GM12878 (cell line): Measurements from ENCODE around the gene MAP3K21. TPM values are rescaled to one million over a fixed set of nuclear protein-coding genes. Genes with fewer than 3 reads are reported as not detected.

Experiments used
- ATAC-seq: fragments of 200-7000 bp; cut with Tn5 transposase; 3 replicates; pipeline ENCODE4 v1.9.1; 2020; ENCODE audit warnings: mild to moderate bottlenecking, moderate library complexity
- BruUV-seq: library from RNA; stranded (reverse); fragments of 400-500 nt; replicated peaks from 2 replicates; lab custom pipeline; 2021; lab: Mats Ljungman, UMichigan
- CTCF ChIA-PET: fragments of 300-600 bp; sonication (Branson Sonifier 250); formaldehyde crosslinking; extraction: SDS; loops from one replicate; lab custom pipeline; 2021; ENCODE audit warnings: inconsistent platforms; lab: Yijun Ruan, JAX
- POLR2A ChIA-PET: fragments of 350-600 bp; formaldehyde crosslinking; extraction: SDS; loops from one replicate; lab custom pipeline; 2021; ENCODE audit warnings: inconsistent platforms; lab: Charles Lee
- RAD21 ChIA-PET: fragments of 300-600 bp; sonication (Branson Sonifier 250); formaldehyde crosslinking; loops from one replicate; lab custom pipeline; 2023; ENCODE audit warnings: antibody characterized with exemption; ENCODE audit not compliant: unreplicated experiment; lab: Charles Lee
- SMC1A ChIA-PET: fragments of 300-600 bp; sonication (Branson Sonifier 250); formaldehyde crosslinking; loops from one replicate; lab custom pipeline; 2023; ENCODE audit not compliant: unreplicated experiment, uncharacterized antibody; lab: Charles Lee
- DNase-seq: peaks from one replicate; pipeline ENCODE4 v3.0.0-alpha.2; 2011; ENCODE audit warnings: low read depth, low spot score
- FAIRE-seq: peaks from 3 replicates; lab custom pipeline; 2011; peaks lifted over from hg19 to GRCh38; lab: Jason Lieb, UNC
- H2AFZ ChIP-seq: 2 replicates; pipeline ENCODE4 v1.6.0; 2011; ENCODE audit warnings: low read depth, low read length, control low read depth; ENCODE audit not compliant: control insufficient read depth
- H3K27ac ChIP-seq: 2 replicates; pipeline ENCODE4 v1.5.1; 2011; ENCODE audit warnings: control low read depth; ENCODE audit not compliant: control insufficient read depth, insufficient read depth
- H3K27me3 ChIP-seq, 2 experiments: replicated peaks in 1 of 2; 2 replicates each; pipeline versions ENCODE4 v1.6.0 to v1.6.1; 2011; ENCODE audit warnings: low read length in 1 of 2; ENCODE audit not compliant: control insufficient read depth in 2 of 2, insufficient read depth in 2 of 2
- H3K36me3 ChIP-seq, 2 experiments: 2 replicates each; pipeline ENCODE4 v1.5.1; 2011; ENCODE audit warnings: low read length in 1 of 2; ENCODE audit not compliant: control insufficient read depth in 2 of 2, insufficient read depth in 2 of 2
- H3K4me1 ChIP-seq: 2 replicates; pipeline ENCODE4 v1.6.1; 2011; ENCODE audit warnings: mild to moderate bottlenecking, low read length, moderate library complexity, mixed read lengths; ENCODE audit not compliant: control insufficient read depth, insufficient read depth
- H3K4me2 ChIP-seq: 2 replicates; pipeline ENCODE4 v1.6.0; 2011; ENCODE audit warnings: control low read depth; ENCODE audit not compliant: control insufficient read depth, insufficient read depth
- H3K4me3 ChIP-seq: fragments of 200-600 bp; sonication (generic); 2 replicates; pipeline ENCODE4 v1.5.1; 2016
- H3K79me2 ChIP-seq: 2 replicates; pipeline ENCODE4 v1.6.0; 2011; ENCODE audit warnings: low read length; ENCODE audit not compliant: control insufficient read depth, insufficient read depth
- H3K9ac ChIP-seq: 2 replicates; pipeline ENCODE4 v1.8.0; 2011; ENCODE audit warnings: low read length, control low read depth, mixed read lengths; ENCODE audit not compliant: control insufficient read depth, insufficient read depth
- H3K9me3 ChIP-seq: replicated peaks from 3 replicates; pipeline ENCODE4 v1.5.1; 2011; ENCODE audit warnings: mild to moderate bottlenecking, low read length; ENCODE audit not compliant: control insufficient read depth, insufficient read depth
- H4K20me1 ChIP-seq: 2 replicates; pipeline ENCODE4 v1.6.0; 2011; ENCODE audit not compliant: control insufficient read depth, insufficient read depth
- HDAC2 ChIP-seq: fragments of 200-600 bp; sonication (generic); IDR thresholded peaks from 2 replicates; pipeline ENCODE4 v1.6.1; 2017
- NFYB ChIP-seq: IDR thresholded peaks from 2 replicates; pipeline ENCODE4 v1.6.1; 2011; ENCODE audit warnings: low read depth, mild to moderate bottlenecking, low read length, improper control_type of control experiment, moderate library complexity; ENCODE audit not compliant: insufficient read depth
- RCOR1 ChIP-seq: conservative IDR thresholded peaks from 2 replicates; pipeline ENCODE4 v1.6.1; 2012; ENCODE audit warnings: low read depth, low read length, improper control_type of control experiment
- REST ChIP-seq: IDR thresholded peaks from 2 replicates; pipeline ENCODE4 v1.6.1; 2012; ENCODE audit warnings: mild to moderate bottlenecking, low read depth, low read length
- SREBF2 ChIP-seq: IDR thresholded peaks from 2 replicates; pipeline ENCODE4 v1.6.1; 2012; ENCODE audit warnings: mild to moderate bottlenecking, low read length
- ZNF24 ChIP-seq: fragments of 450-650 bp; IDR thresholded peaks from 2 replicates; pipeline ENCODE4 v1.6.1; 2017; ENCODE audit warnings: antibody characterized with exemption, mild to moderate bottlenecking
- ZNF274 ChIP-seq: IDR thresholded peaks from one replicate; pipeline ENCODE4 v1.8.0; 2011; ENCODE audit not compliant: insufficient read length, insufficient read depth
- WGBS: methylation state at CpG from one replicate; pipeline ENCODE4 v1.1.6; 2016; ENCODE audit warnings: low lambda C conversion rate; ENCODE audit not compliant: insufficient replicate concordance, insufficient coverage; ENCODE audit errors: missing lambda C conversion rate; 5-methylcytosine and 5-hydroxymethylcytosine counted together
- in situ Hi-C: fragments of 300-500 bp; cut with MboI; formaldehyde crosslinking; loops from 9 replicates; pipeline ENCODE4 v1.14.3; 2018; ENCODE audit warnings: mixed read lengths
- intact Hi-C: fragments of 100-400 bp; cut with micrococcal nuclease; formaldehyde crosslinking; loops from one replicate; pipeline ENCODE4 v1.14.2; 2022; ENCODE audit not compliant: unreplicated experiment
- polyA plus RNA-seq, 11 experiments: library from polyadenylated mRNA; depleted of rRNA in 4 of 11; unstranded in 6 of 11; stranded (reverse) in 5 of 11; fragments of >200 nt; fragmentation: Nextera tagmentation in 4 of 11; fragmentation: Illumina TruSeq in 1 of 11; extraction: Ambion mirVana in 4 of 11; extraction: Trizol in 1 of 11; gene quantifications; 1 replicate in 1 of 11; 2 replicates in 10 of 11; pipeline versions ENCODE4 v1.2.1 to v1.2.3, GENCODE V29; 2011 to 2016; ENCODE audit warnings: inconsistent platforms in 2 of 11, missing spikeins in 2 of 11, low read depth in 1 of 11
- total RNA-seq, 4 experiments: library from RNA; depleted of rRNA in 3 of 4; stranded (reverse); fragments of >200 nt in 3 of 4; fragmentation: Illumina TruSeq in 1 of 4; extraction: Trizol in 1 of 4; gene quantifications; 2 replicates each; pipeline versions ENCODE4 v1.2.1 to v1.2.3, GENCODE V29; 2013 to 2021
- TF ChIP-seq, protein P1 (sequence below): IDR thresholded peaks from 2 replicates; pipeline ENCODE4 v1.6.1; 2011; ENCODE audit warnings: low read depth, mild to moderate bottlenecking, low read length, moderate library complexity, borderline replicate concordance; ENCODE audit errors: extremely low read depth
- TF ChIP-seq, protein P2 (sequence below): fragments of 450-650 bp; formaldehyde crosslinking; IDR thresholded peaks from 2 replicates; pipeline ENCODE4 v1.4.0; 2020; ENCODE audit warnings: mild to moderate bottlenecking, moderate library complexity

Gene MAP3K21
- total and polyA plus RNA-seq, 10 of the 15 experiments (the other 5 are each of a cell fraction or from before 2014, with no cell fraction given), result 0.02 to 0.21 (median 0.09) TPM; not detected in 1

DNA sequence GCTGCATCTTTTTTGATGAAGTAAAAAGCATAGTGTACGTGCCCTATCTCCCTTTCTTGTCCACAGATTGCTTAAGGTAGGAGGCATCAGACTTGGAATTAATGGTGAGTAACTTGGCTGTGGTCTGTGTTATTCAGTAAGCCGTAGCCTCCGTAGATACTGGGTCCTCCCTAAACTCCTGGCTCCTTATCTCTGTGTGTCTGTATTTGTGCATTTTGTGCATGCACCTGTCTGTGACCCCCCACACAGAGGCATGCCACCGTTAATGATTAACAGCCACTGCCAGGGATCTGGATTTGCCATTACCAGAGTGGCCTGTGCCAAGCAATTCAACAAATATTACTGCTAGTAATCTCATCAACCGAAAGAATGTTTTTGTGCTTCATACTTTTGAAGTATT lies 31.9 kb downstream of the MAP3K21 start:
- Histone ChIP-seq H3K4me1 (no peaks in the 10 kb centered on the region), H4K20me1 (no peaks in the 10 kb centered on the region), H2AFZ (no peak overlapping the region), H3K79me2 (no peaks in the 10 kb centered on the region), H3K9me3 (no peaks in the 10 kb centered on the region), H3K4me3 (no peak overlapping the region), H3K9ac (no peak overlapping the region), H3K27me3 (peaks cover 0 to 2% of the 10 kb centered on the region in 2 experiments; a peak in 2 of 4 replicates), H3K4me2 (no peak overlapping the region), H3K27ac (no peak overlapping the region), H3K36me3 (no peaks in the 10 kb centered on the region)
- RAD21 ChIA-PET, result no interaction called here
- CTCF ChIA-PET, result no interaction called here
- SMC1A ChIA-PET, result interaction anchor here (1.1 kb wide), 1 partner anchor 20 kb away, joined by 3 read pairs; no protein-coding TSS in a partner anchor
- DNase-seq (no peak), ATAC-seq (no peak), FAIRE-seq (no peak)
- 67% methylated on average over 5 of the region's 5 CpGs for WGBS
- no TSS peak for BruUV-seq
- intact Hi-C loops, result no loop called here
- TF ChIP-seq, protein P1, sequence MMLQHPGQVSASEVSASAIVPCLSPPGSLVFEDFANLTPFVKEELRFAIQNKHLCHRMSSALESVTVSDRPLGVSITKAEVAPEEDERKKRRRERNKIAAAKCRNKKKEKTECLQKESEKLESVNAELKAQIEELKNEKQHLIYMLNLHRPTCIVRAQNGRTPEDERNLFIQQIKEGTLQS, result no peak
- in situ Hi-C loops, result no loop called here
- POLR2A ChIA-PET, result no interaction called here

DNA sequence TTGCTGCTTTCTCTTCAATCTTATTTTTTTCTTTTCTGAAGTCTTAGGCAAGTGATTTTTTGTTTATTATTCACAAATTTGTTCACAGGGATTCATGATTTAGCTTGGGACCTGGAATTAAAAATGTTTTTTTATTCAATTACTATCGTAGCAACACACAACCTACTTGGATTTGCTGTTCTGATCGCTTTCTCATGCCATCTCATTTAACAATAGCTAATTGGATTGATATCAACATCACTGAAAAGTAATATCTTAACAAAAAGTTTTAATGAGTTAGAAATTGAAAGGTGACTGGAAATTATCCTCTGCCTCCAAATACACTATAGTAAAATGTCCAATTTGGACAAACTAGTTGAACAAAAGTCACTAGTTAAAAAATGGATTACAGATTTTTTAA lies 32.4 kb downstream of the MAP3K21 start:
- CTCF ChIA-PET, result interaction anchor here (0.9 kb wide), 1 partner anchor 628 kb away, joined by 3 read pairs; no protein-coding TSS in a partner anchor
- Histone ChIP-seq H3K9me3 (no peaks in the 10 kb centered on the region), H3K9ac (no peak overlapping the region), H3K36me3 (no peaks in the 10 kb centered on the region), H3K79me2 (no peaks in the 10 kb centered on the region), H3K27ac (no peak overlapping the region), H2AFZ (no peak overlapping the region), H3K4me2 (no peak overlapping the region), H4K20me1 (no peaks in the 10 kb centered on the region), H3K27me3 (peaks cover 0 to 2% of the 10 kb centered on the region in 2 experiments; a peak in 2 of 4 replicates), H3K4me1 (no peaks in the 10 kb centered on the region), H3K4me3 (no peak overlapping the region)
- FAIRE-seq, result no peak
- SMC1A ChIA-PET, result interaction anchor here (0.9 to 1.1 kb wide), 2 partner anchors 20 to 706 kb away, joined by 3 read pairs; no protein-coding TSS in a partner anchor
- POLR2A ChIA-PET, result no interaction called here
- no TSS peak for BruUV-seq
- intact Hi-C loops (no loop called here), in situ Hi-C loops (no loop called here)
- DNase-seq, result no peak
- RAD21 ChIA-PET, result no interaction called here
- WGBS, result 64% methylated on average over 2 of the region's 2 CpGs
- ATAC-seq, result no peak
- TF ChIP-seq NFYB, result no peak
- no peak for TF ChIP-seq REST
- no peak for TF ChIP-seq ZNF274
- TF ChIP-seq, protein P2, sequence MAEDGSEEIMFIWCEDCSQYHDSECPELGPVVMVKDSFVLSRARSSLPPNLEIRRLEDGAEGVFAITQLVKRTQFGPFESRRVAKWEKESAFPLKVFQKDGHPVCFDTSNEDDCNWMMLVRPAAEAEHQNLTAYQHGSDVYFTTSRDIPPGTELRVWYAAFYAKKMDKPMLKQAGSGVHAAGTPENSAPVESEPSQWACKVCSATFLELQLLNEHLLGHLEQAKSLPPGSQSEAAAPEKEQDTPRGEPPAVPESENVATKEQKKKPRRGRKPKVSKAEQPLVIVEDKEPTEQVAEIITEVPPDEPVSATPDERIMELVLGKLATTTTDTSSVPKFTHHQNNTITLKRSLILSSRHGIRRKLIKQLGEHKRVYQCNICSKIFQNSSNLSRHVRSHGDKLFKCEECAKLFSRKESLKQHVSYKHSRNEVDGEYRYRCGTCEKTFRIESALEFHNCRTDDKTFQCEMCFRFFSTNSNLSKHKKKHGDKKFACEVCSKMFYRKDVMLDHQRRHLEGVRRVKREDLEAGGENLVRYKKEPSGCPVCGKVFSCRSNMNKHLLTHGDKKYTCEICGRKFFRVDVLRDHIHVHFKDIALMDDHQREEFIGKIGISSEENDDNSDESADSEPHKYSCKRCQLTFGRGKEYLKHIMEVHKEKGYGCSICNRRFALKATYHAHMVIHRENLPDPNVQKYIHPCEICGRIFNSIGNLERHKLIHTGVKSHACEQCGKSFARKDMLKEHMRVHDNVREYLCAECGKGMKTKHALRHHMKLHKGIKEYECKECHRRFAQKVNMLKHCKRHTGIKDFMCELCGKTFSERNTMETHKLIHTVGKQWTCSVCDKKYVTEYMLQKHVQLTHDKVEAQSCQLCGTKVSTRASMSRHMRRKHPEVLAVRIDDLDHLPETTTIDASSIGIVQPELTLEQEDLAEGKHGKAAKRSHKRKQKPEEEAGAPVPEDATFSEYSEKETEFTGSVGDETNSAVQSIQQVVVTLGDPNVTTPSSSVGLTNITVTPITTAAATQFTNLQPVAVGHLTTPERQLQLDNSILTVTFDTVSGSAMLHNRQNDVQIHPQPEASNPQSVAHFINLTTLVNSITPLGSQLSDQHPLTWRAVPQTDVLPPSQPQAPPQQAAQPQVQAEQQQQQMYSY (CRISPR knock-in tag), result no peak
- TF ChIP-seq RCOR1, result no peak
- no peak for TF ChIP-seq SREBF2
- TF ChIP-seq HDAC2, result no peak
- TF ChIP-seq ZNF24, result no peak
